Measurements from ENCODE around the gene SCARF2.
"Not testable (repeated sequence)": the region's sequence is repeated elsewhere in the genome, so short reads cannot be mapped to it uniquely, and the experiment has no call there.

SCARF2 gene, protein sequence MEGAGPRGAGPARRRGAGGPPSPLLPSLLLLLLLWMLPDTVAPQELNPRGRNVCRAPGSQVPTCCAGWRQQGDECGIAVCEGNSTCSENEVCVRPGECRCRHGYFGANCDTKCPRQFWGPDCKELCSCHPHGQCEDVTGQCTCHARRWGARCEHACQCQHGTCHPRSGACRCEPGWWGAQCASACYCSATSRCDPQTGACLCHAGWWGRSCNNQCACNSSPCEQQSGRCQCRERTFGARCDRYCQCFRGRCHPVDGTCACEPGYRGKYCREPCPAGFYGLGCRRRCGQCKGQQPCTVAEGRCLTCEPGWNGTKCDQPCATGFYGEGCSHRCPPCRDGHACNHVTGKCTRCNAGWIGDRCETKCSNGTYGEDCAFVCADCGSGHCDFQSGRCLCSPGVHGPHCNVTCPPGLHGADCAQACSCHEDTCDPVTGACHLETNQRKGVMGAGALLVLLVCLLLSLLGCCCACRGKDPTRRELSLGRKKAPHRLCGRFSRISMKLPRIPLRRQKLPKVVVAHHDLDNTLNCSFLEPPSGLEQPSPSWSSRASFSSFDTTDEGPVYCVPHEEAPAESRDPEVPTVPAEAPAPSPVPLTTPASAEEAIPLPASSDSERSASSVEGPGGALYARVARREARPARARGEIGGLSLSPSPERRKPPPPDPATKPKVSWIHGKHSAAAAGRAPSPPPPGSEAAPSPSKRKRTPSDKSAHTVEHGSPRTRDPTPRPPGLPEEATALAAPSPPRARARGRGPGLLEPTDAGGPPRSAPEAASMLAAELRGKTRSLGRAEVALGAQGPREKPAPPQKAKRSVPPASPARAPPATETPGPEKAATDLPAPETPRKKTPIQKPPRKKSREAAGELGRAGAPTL

DNA sequence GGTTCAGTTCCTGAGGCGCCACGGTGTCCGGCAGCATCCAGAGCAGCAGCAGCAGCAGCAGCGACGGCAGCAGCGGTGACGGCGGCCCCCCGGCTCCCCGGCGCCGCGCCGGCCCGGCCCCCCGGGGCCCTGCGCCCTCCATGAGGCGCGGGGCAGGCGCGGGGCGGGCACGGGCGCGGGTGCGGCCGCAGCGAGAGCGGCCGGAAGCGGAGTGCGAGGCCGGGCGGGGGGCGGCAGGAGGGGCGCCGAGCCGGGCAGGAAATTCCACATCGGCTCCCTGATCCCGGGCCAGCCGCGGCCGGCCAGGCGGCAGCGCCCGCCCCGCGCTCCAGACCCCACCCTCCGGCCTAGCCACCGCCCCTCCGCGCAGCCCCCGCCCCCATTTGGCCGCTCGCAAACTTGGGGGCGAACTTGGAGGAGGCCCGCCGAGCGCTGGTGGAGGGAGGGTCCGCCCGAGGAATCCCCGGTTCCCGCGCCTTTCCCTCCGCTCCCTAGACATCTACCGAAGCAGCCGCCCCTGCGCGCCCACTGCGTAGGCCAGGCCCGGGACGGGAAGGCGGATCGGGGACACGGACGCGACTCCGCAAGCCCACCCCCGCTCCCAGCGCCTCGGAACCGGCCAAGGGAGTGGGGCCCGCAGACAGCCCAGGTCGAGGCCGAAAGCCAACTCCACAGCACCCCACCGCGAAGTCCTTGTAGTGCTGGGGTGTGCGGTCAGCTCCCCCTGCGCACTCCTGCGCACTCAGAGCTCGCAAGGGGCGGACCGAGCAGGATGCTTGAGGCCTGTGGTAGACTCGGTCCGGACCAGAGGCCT lies at the start of gene SCARF2:
SCARF2 (minus strand) TSS at position 213 of the 814 bp plus-strand sequence; CDS start at position 142, 71 bp downstream.
- no peak for DNase-seq (ENCODE audit: low read depth)
- TF ChIP-seq CTCF (conservative IDR thresholded peaks at IDR 0.05; ENCODE audit: low read depth, low read length), result no peak
- peak within 1 kb of the TSS; percentile 58 for H3K4me3 ChIP-seq (ENCODE audit: low read length)

GRCh38 chr22:20486229-20486628 lies 48.6 kb upstream of the SCARF2 start:
- TF ChIP-seq CTCF (conservative IDR thresholded peaks at IDR 0.05; ENCODE audit: low read depth, low read length), result no peak
- DNase-seq (ENCODE audit: low read depth), result no peak

GRCh38 chr22:20484948-20485683 lies 47.5 kb upstream of the SCARF2 start:
- TF ChIP-seq CTCF (conservative IDR thresholded peaks at IDR 0.05; ENCODE audit: low read depth, low read length), result no peak
- no peak overlapping the region for H3K4me3 ChIP-seq (ENCODE audit: low read length)
- DNase-seq (ENCODE audit: low read depth), result no peak

More at GRCh38 chr22:20486229-20486628, 48.6 kb upstream of the SCARF2 start:
- no peak overlapping the region for H3K4me3 ChIP-seq (ENCODE audit: low read length)

DNA sequence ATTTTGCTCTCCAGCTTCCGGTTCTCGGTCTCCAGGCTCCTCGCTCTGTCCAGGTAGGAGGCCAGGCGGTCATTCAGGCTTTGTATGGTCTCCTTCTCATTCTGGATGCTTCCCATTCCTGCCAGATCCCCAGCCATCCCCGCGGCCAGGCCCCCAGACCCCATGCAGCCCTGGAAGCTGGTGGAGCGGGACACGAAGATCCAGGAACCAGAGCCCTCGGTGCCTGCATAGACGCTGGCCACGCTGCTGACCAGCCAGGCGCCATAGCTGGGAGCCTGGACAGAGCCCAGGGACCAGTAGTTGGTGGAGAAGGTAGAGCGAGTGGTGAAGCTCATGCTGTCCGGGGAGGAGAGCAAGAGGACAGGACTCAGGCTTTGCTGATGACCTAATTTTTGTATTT lies 46.1 kb upstream of the SCARF2 start:
- no peak for DNase-seq (ENCODE audit: low read depth)
- TF ChIP-seq CTCF (conservative IDR thresholded peaks at IDR 0.05; ENCODE audit: low read depth, low read length), result no peak
- no peak overlapping the region for H3K4me3 ChIP-seq (ENCODE audit: low read length)

DNA sequence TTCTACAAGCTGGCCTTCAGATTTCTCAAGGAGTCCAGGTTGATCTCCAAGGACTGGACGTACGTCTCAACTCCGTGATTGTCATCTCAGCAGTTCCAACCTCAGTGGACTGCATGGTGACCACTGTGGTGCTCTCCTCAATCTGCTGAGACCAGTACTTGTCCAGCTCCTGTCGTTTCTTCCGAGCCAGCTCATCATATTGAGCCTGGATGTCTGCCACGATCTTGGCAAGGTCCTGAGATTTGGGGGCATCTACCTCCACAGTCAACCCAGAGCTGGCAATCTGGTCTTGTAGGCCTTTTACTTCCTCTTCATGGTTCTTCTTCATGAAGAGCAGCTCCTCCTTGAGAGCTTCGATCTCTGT lies 45.5 kb upstream of the SCARF2 start:
- DNase-seq (ENCODE audit: low read depth); H3K4me3 ChIP-seq (ENCODE audit: low read length): not testable (repeated sequence)

GRCh38 chr22:20479612-20480196 lies 42.1 kb upstream of the SCARF2 start:
- DNase-seq (ENCODE audit: low read depth), result no peak
- no peak for TF ChIP-seq CTCF (conservative IDR thresholded peaks at IDR 0.05; ENCODE audit: low read depth, low read length)
- no peak overlapping the region for H3K4me3 ChIP-seq (ENCODE audit: low read length)

DNA sequence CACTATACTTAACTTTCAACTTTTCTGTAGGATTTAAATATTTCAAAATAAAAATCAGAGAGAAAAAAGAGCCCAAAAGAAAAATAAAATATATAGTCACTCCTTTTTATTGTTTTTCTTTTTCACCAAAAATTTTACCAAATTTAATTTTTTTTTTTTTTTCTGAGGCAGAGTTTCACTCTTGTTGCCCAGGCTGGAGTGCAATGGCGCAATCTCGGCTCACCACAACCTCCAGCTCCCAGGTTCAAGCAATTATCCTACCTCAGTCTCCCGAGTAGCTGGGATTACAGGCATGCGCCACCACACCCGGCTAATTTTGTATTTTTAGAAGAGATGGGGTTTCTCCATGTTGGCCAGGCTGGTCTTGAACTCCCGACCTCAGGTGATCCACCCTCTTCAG lies 40.4 kb upstream of the SCARF2 start:
- DNase-seq (ENCODE audit: low read depth), result not testable (repeated sequence)

DNA sequence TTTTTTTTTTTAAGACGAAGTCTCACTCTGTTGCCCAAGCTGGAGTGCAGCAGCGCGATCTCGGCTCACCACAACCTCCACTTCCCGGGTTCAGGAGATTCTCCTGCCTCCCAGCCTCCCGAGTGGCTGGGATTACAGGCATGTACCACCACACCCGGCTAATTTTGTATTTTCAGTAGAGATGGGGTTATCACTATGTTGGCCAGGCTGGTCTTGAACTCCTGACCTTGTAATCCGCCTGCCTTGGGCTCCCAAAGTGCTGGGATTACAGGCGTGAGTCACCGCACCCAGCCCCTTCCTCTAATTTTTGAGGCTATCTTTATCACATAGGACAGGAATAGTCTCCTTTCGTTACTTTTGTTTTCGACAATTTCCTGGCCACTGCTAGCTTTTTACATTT lies 37.9 kb upstream of the SCARF2 start:
- not testable (repeated sequence) for H3K4me3 ChIP-seq (ENCODE audit: low read length); DNase-seq (ENCODE audit: low read depth)

More for the DNA sequence above, 40.4 kb upstream of the SCARF2 start:
- H3K4me3 ChIP-seq (ENCODE audit: low read length), result not testable (repeated sequence)

Measured in retinal pigment epithelial cell (primary cell).